Activated CD8-positive, alpha-beta T cell treated with anti-CD3 and anti-CD28 coated beads for 36 hours (primary cell): ENCODE data around the gene FBRSL1. TPM values are rescaled to one million over a fixed set of nuclear protein-coding genes. Genes with fewer than 3 reads are reported as not detected.

Source experiments
- ATAC-seq: fragments of 200-7000 bp; cut with Tn5 transposase; one replicate; pipeline ENCODE4 v1.10.0; 2021; ENCODE audit warnings: mild to moderate bottlenecking, moderate library complexity
- CTCF ChIA-PET: fragments of 350-600 bp; sonication (Branson Sonifier 250); formaldehyde crosslinking; loops from one replicate; lab custom pipeline; 2021; ENCODE audit warnings: antibody characterized with exemption; lab: Charles Lee
- POLR2A ChIA-PET: fragments of 350-600 bp; sonication (Branson Sonifier 250); formaldehyde crosslinking; loops from one replicate; lab custom pipeline; 2021; ENCODE audit warnings: antibody characterized with exemption; lab: Charles Lee
- DNase-seq: peaks from one replicate; pipeline ENCODE4 v3.0.0-alpha.2; 2020
- H3K27ac Mint-ChIP-seq: one replicate; pipeline ENCODE4 v1.8.0; 2021; ENCODE audit warnings: mild to moderate bottlenecking, mixed read lengths
- H3K27me3 Mint-ChIP-seq: one replicate; pipeline ENCODE4 v1.8.0; 2021; ENCODE audit warnings: mixed read lengths
- H3K36me3 Mint-ChIP-seq: one replicate; pipeline ENCODE4 v1.8.0; 2021; ENCODE audit warnings: low read depth, mixed read lengths
- H3K4me1 Mint-ChIP-seq: one replicate; pipeline ENCODE4 v1.8.0; 2021; ENCODE audit warnings: low read depth, mixed read lengths
- H3K4me3 Mint-ChIP-seq: one replicate; pipeline ENCODE4 v1.8.0; 2021; ENCODE audit warnings: mild to moderate bottlenecking, moderate library complexity, mixed read lengths
- H3K9me3 Mint-ChIP-seq: one replicate; pipeline ENCODE4 v1.8.0; 2021; ENCODE audit warnings: mixed read lengths
- intact Hi-C: fragments of 100-400 bp; cut with micrococcal nuclease; formaldehyde crosslinking; loops from one replicate; pipeline ENCODE4 v1.10.0; 2022
- total RNA-seq, 2 experiments: library from RNA; stranded (reverse); gene quantifications; one replicate each; pipeline ENCODE4 v1.2.3, GENCODE V29; 2021
- TF ChIP-seq, protein P1 (sequence below): fragments of 200-600 bp; IDR thresholded peaks from one replicate; pipeline ENCODE4 v1.8.0; 2022; ENCODE audit warnings: antibody characterized with exemption, mild to moderate bottlenecking

The FBRSL1 gene
- total RNA-seq, 2 experiments from 2014 or later, result 41.4 to 48.1 TPM

- ATAC-seq, result no peak
- Mint-ChIP-seq H3K4me3 (no peak overlapping the region), H3K27ac (no peak overlapping the region), H3K36me3 (no peaks in the 10 kb centered on the region), H3K27me3 (no peaks in the 10 kb centered on the region), H3K9me3 (no peaks in the 10 kb centered on the region), H3K4me1 (peaks cover 62% of the 10 kb centered on the region)
- intact Hi-C loops, result no loop called here
- ChIA-PET POLR2A (no interaction called here), CTCF (interaction anchor here (0.9 to 1.0 kb wide), 2 partner anchors 21 to 58 kb away, joined by 3 read pairs; no protein-coding TSS in a partner anchor)
- DNase-seq, result no peak
- TF ChIP-seq, protein P1, sequence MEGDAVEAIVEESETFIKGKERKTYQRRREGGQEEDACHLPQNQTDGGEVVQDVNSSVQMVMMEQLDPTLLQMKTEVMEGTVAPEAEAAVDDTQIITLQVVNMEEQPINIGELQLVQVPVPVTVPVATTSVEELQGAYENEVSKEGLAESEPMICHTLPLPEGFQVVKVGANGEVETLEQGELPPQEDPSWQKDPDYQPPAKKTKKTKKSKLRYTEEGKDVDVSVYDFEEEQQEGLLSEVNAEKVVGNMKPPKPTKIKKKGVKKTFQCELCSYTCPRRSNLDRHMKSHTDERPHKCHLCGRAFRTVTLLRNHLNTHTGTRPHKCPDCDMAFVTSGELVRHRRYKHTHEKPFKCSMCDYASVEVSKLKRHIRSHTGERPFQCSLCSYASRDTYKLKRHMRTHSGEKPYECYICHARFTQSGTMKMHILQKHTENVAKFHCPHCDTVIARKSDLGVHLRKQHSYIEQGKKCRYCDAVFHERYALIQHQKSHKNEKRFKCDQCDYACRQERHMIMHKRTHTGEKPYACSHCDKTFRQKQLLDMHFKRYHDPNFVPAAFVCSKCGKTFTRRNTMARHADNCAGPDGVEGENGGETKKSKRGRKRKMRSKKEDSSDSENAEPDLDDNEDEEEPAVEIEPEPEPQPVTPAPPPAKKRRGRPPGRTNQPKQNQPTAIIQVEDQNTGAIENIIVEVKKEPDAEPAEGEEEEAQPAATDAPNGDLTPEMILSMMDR, result no peak
These were observed 12.9 kb downstream of the FBRSL1 start for GRCh38 chr12:132502882-132503193.

GRCh38 chr12:132503618-132504204 is 13.8 kb downstream of the FBRSL1 start:
- Mint-ChIP-seq H3K27ac (peak overlapping the region; percentile 38), H3K27me3 (no peaks in the 10 kb centered on the region), H3K36me3 (no peaks in the 10 kb centered on the region), H3K9me3 (no peaks in the 10 kb centered on the region), H3K4me3 (no peak overlapping the region), H3K4me1 (peaks cover 62% of the 10 kb centered on the region)
- ATAC-seq (no peak), DNase-seq (no peak)
- intact Hi-C loops, result no loop called here
- POLR2A ChIA-PET, result no interaction called here
- CTCF ChIA-PET, result interaction anchor here (0.9 to 1.0 kb wide), 2 partner anchors 20 to 57 kb away, joined by 3 read pairs; no protein-coding TSS in a partner anchor
- TF ChIP-seq, protein P1, result no peak

DNA sequence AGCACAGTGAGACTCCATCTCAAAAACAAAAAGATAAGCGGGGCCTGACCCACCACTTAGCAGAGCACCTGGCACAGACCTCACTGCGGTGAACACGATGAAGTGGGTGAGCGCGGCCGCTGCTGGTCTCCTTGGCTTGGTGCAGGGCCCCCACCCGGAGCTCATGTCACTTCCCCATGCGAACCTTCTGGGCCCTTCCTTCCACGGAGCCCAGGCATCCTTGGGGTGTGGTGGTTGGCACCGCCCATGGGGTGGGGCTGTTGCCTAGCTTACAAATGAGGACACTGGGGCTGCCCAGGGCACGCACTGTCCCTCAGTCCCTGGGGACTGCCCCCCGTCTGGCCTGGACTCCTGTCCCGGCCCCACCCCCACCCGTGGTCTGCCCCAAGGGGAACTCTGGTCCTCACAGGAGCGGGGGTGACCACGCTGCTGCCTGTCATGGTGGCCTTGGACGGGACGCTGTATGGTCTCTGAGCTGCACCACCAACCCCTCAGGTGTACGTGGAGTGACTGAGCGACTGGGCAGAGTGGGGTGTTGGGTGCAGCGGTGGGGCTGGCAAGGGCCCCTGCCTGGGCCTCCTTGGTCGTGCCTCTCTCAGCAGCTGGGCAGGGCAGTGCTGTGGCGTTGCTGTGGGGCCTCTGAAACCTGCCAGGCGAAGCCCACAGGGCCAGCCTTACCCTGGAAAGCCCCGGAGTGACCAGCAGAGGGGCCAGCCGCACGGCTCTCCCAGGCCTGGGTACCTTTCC is 15.3 kb downstream of the FBRSL1 start:
- ATAC-seq, result no peak
- no peak overlapping the region for H3K4me3 Mint-ChIP-seq
- H3K27me3 Mint-ChIP-seq, result no peaks in the 10 kb centered on the region
- H3K36me3 Mint-ChIP-seq, result no peaks in the 10 kb centered on the region
- no peaks in the 10 kb centered on the region for H3K9me3 Mint-ChIP-seq
- ChIA-PET POLR2A (interaction anchor here (0.9 kb wide), 1 partner anchor 19 kb away, joined by 3 read pairs; no protein-coding TSS in a partner anchor), CTCF (interaction anchor here (1.0 kb wide), 1 partner anchor 17 kb away, joined by 4 read pairs; no protein-coding TSS in a partner anchor)
- peak overlapping the region; percentile 21 for H3K27ac Mint-ChIP-seq
- peaks cover 55% of the 10 kb centered on the region for H3K4me1 Mint-ChIP-seq
- intact Hi-C loops, result no loop called here
- no peak for DNase-seq
- TF ChIP-seq, protein P1, result no peak

GRCh38 chr12:132505852-132506219 is 15.9 kb downstream of the FBRSL1 start:
- TF ChIP-seq, protein P1, result no peak
- DNase-seq (no peak), ATAC-seq (no peak)
- H3K27ac Mint-ChIP-seq, result peak overlapping the region; percentile 83
- no peaks in the 10 kb centered on the region for H3K9me3 Mint-ChIP-seq
- H3K27me3 Mint-ChIP-seq, result no peaks in the 10 kb centered on the region
- no peaks in the 10 kb centered on the region for H3K36me3 Mint-ChIP-seq
- H3K4me1 Mint-ChIP-seq, result peaks cover 52% of the 10 kb centered on the region
- no peak overlapping the region for H3K4me3 Mint-ChIP-seq
- intact Hi-C loops, result no loop called here
- POLR2A ChIA-PET, result no interaction called here
- CTCF ChIA-PET, result interaction anchor here (1.3 to 1.6 kb wide), 2 partner anchors 13 to 18 kb away, joined by 7 to 9 read pairs; no protein-coding TSS in a partner anchor
